A549 (cell line): ENCODE data around the gene DES.

ENCODE experiments used
- FOSL2 ChIP-seq, 2 experiments: fragments of 450-650 bp in 1 of 2; fragments of >200 bp in 1 of 2; sonication (Bioruptor Twin) in 1 of 2; formaldehyde crosslinking; IDR thresholded peaks; 2 replicates each; pipeline versions ENCODE4 v1.5.0 to v1.6.1; 2016 to 2020; ENCODE audit warnings: mild to moderate bottlenecking in 1 of 2, moderate library complexity in 1 of 2
- HDAC2 ChIP-seq: fragments of 200-600 bp; sonication (generic); IDR thresholded peaks from 2 replicates; pipeline ENCODE4 v1.6.1; 2016
- HEYL ChIP-seq: fragments of 250-450 bp; sonication (Bioruptor Pico); IDR thresholded peaks from 2 replicates; pipeline ENCODE4 v1.8.0; 2021; ENCODE audit warnings: mild to moderate bottlenecking, moderate library complexity
- MAFK ChIP-seq: fragments of 450-650 bp; IDR thresholded peaks from 2 replicates; pipeline ENCODE4 v1.6.1; 2014; ENCODE audit not compliant: partially characterized antibody
- NR3C1 ChIP-seq: fragments of >200 bp; sonication (Bioruptor Twin); formaldehyde crosslinking; IDR thresholded peaks from 3 replicates; pipeline ENCODE4 v1.6.1; 2017
- PHF8 ChIP-seq: fragments of 200-600 bp; sonication (generic); IDR thresholded peaks from 2 replicates; pipeline ENCODE4 v1.6.1; 2016; ENCODE audit warnings: low read depth, mild to moderate bottlenecking, antibody characterized with exemption, moderate library complexity, borderline replicate concordance
- RCOR1 ChIP-seq: fragments of 150-350 bp; IDR thresholded peaks from 2 replicates; pipeline ENCODE4 v1.6.1; 2014; ENCODE audit warnings: antibody characterized with exemption, low read length, low read depth
- RNF2 ChIP-seq: fragments of 200-600 bp; sonication (generic); IDR thresholded peaks from 2 replicates; pipeline ENCODE4 v1.6.1; 2016; ENCODE audit warnings: low read depth, mild to moderate bottlenecking, antibody characterized with exemption, moderate library complexity, borderline replicate concordance
- TF ChIP-seq, protein P1 (sequence below): fragments of >200 bp; sonication (Bioruptor Twin); formaldehyde crosslinking; IDR thresholded peaks from 3 replicates; pipeline ENCODE4 v1.5.1; 2016

DNA sequence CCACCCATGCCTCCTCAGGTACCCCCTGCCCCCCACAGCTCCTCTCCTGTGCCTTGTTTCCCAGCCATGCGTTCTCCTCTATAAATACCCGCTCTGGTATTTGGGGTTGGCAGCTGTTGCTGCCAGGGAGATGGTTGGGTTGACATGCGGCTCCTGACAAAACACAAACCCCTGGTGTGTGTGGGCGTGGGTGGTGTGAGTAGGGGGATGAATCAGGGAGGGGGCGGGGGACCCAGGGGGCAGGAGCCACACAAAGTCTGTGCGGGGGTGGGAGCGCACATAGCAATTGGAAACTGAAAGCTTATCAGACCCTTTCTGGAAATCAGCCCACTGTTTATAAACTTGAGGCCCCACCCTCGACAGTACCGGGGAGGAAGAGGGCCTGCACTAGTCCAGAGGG, 803 bp upstream of the DES start:
- TF ChIP-seq, protein P1, sequence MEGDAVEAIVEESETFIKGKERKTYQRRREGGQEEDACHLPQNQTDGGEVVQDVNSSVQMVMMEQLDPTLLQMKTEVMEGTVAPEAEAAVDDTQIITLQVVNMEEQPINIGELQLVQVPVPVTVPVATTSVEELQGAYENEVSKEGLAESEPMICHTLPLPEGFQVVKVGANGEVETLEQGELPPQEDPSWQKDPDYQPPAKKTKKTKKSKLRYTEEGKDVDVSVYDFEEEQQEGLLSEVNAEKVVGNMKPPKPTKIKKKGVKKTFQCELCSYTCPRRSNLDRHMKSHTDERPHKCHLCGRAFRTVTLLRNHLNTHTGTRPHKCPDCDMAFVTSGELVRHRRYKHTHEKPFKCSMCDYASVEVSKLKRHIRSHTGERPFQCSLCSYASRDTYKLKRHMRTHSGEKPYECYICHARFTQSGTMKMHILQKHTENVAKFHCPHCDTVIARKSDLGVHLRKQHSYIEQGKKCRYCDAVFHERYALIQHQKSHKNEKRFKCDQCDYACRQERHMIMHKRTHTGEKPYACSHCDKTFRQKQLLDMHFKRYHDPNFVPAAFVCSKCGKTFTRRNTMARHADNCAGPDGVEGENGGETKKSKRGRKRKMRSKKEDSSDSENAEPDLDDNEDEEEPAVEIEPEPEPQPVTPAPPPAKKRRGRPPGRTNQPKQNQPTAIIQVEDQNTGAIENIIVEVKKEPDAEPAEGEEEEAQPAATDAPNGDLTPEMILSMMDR: no peak
- no peak for TF ChIP-seq HEYL
- no peak for TF ChIP-seq MAFK
- TF ChIP-seq FOSL2 (IDR thresholded peaks at IDR 0.05): no peak
- TF ChIP-seq FOSL2 (CRISPR knock-in tag; IDR thresholded peaks at IDR 0.05): no peak
- TF ChIP-seq NR3C1: no peak
- TF ChIP-seq PHF8: no peak
- TF ChIP-seq RCOR1: no peak
- no peak for TF ChIP-seq RNF2
- TF ChIP-seq HDAC2: no peak
